Posterior cingulate gyrus (tissue), 11 donors: Measurements from ENCODE around the gene SUMO4.
A peak's percentile ranks its signal among the peaks of the same experiment; 100 is the strongest.

ENCODE experiments used
- DNase-seq, 10 donors: peaks; one replicate each; pipeline versions ENCODE4 v3.0.0 to v3.0.0-alpha.2; 2020 to 2021; ENCODE audit warnings: mixed read lengths in 3 of 10
- intact Hi-C: fragments of 100-400 bp; cut with DNase I; formaldehyde crosslinking; loops from one replicate; pipeline ENCODE4 v1.15.1; 2023

The SUMO4 gene

GRCh38 chr6:149387779-149388512 is 12.1 kb upstream of the SUMO4 start:
- no peak for DNase-seq
- intact Hi-C loops, result no loop called here

- intact Hi-C loops, result no loop called here
- DNase-seq, result no peak
Measured at GRCh38 chr6:149389509-149390297, 10.4 kb upstream of the SUMO4 start.

GRCh38 chr6:149392093-149392492 is 8.0 kb upstream of the SUMO4 start:
- no peak for DNase-seq
- intact Hi-C loops, result no loop called here

GRCh38 chr6:149392535-149392934 is 7.5 kb upstream of the SUMO4 start:
- intact Hi-C loops, result no loop called here

GRCh38 chr6:149393002-149393679 is 6.9 kb upstream of the SUMO4 start:
- no peak for DNase-seq
- intact Hi-C loops, result no loop called here

More at GRCh38 chr6:149392535-149392934, 7.5 kb upstream of the SUMO4 start:
- no peak for DNase-seq

GRCh38 chr6:149395185-149395584 is 4.9 kb upstream of the SUMO4 start:
- no peak for DNase-seq
- intact Hi-C loops, result no loop called here

GRCh38 chr6:149397384-149397783 is 2.7 kb upstream of the SUMO4 start:
- DNase-seq, result no peak
- intact Hi-C loops, result no loop called here

- no peak for DNase-seq
- intact Hi-C loops, result no loop called here
Measured at GRCh38 chr6:149403534-149403933, 3.5 kb downstream of the SUMO4 start.

GRCh38 chr6:149405823-149406765 is 6.0 kb downstream of the SUMO4 start:
- intact Hi-C loops, result no loop called here
- DNase-seq, result no peak

GRCh38 chr6:149409617-149410016 is 9.6 kb downstream of the SUMO4 start:
- intact Hi-C loops, result loop anchor here (10.0 kb wide), 1 partner anchor 65 kb away; no protein-coding TSS in a partner anchor

GRCh38 chr6:149410557-149410956 is 10.5 kb downstream of the SUMO4 start:
- DNase-seq, result no peak
- intact Hi-C loops, result loop anchor here (10.0 kb wide), 1 partner anchor 66 kb away; no protein-coding TSS in a partner anchor

More at GRCh38 chr6:149409617-149410016, 9.6 kb downstream of the SUMO4 start:
- no peak for DNase-seq

- intact Hi-C loops, result loop anchor here (10.0 kb wide), 1 partner anchor 69 kb away; no protein-coding TSS in a partner anchor
- DNase-seq, result no peak
Measured at GRCh38 chr6:149414009-149414408, 13.9 kb downstream of the SUMO4 start.

- DNase-seq, result no peak
- intact Hi-C loops, result loop anchor here (10.0 kb wide), 1 partner anchor 70 kb away; no protein-coding TSS in a partner anchor
Measured at GRCh38 chr6:149414821-149415220, 14.8 kb downstream of the SUMO4 start.

GRCh38 chr6:149419696-149420404 is 19.8 kb downstream of the SUMO4 start:
- no peak for DNase-seq
- intact Hi-C loops, result loop anchor here (10.0 kb wide), 1 partner anchor 75 kb away; no protein-coding TSS in a partner anchor

- DNase-seq, result no peak
- intact Hi-C loops, result no loop called here
Measured at GRCh38 chr6:149421132-149421531, 21.1 kb downstream of the SUMO4 start.

GRCh38 chr6:149422581-149422980 is 22.5 kb downstream of the SUMO4 start:
- intact Hi-C loops, result no loop called here

GRCh38 chr6:149423964-149424440 is 23.9 kb downstream of the SUMO4 start:
- DNase-seq, result no peak
- intact Hi-C loops, result no loop called here

More at GRCh38 chr6:149422581-149422980, 22.5 kb downstream of the SUMO4 start:
- no peak for DNase-seq

- intact Hi-C loops, result loop anchor here (5.0 kb wide), 1 partner anchor 243 kb away; no protein-coding TSS in a partner anchor
- DNase-seq, result peak in 2 of 10 donors; percentile 43 to 65
Measured at GRCh38 chr6:149425224-149425623, 25.2 kb downstream of the SUMO4 start.

- DNase-seq, result no peak
Measured at GRCh38 chr6:149425754-149426153, 25.7 kb downstream of the SUMO4 start.

More at GRCh38 chr6:149425754-149426153, 25.7 kb downstream of the SUMO4 start:
- intact Hi-C loops, result loop anchor here (5.0 kb wide), 1 partner anchor 243 kb away; no protein-coding TSS in a partner anchor
